ENCODE results near the gene LDB3. TPM values are rescaled to one million over a fixed set of nuclear protein-coding genes. Genes with fewer than 3 reads are reported as not detected.

The LDB3 gene
- polyA plus RNA-seq, 1 donor (not counting 4 experiments of a cell fraction or from before 2014, with no cell fraction given) = 0.01 TPM

DNA sequence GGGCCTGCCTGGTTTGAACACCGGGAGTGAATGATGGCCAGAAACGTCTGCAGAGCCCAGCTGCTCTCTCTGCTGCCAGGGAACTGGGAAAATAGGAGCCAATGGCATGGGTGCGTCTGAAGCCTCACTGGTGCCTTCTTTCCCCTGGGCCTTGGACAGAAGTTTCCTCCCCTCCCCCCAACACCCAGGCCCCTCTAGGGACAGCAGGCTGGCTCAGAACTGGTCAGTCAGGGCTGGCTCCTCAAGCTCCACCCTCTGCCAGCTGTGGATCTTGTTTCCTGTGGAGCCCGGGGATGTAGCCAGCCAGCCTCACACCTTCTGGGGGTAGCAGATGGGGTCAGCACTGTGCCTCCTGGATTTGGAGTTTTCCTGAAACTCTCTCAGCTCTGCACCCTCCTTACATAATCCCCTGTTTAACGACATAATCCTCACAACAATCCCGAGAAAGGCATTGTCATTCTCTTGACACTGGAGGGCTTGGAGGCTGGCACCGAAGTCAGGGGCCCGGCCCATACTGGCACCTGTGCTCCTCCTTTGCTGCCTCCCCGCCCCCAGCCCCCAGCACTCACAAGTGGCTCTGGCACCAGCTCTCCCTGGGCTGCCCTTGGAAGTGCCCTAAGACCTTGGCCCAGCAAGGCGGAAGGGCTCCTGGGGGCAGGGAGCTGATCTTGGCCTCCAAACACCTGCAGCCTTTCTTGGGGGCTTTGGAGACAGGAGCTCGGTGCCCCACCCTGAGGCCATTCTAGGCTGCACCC lies 5.7 kb downstream of the LDB3 start:
- H3K27ac ChIP-seq (ENCODE audit: control insufficient read depth, insufficient read depth, low read length) = no peak overlapping the region
- H3K4me2 ChIP-seq (ENCODE audit: control insufficient read depth, extremely low read depth, insufficient read depth, low read depth, low read length) = no peak overlapping the region
- no peaks in the 10 kb centered on the region for H3K36me3 ChIP-seq (ENCODE audit: control insufficient read depth in 2 of 2, extremely low read depth in 1 of 2, insufficient read depth in 2 of 2, low read length in 2 of 2)
- H3K27me3 ChIP-seq (ENCODE audit: control insufficient read depth, extremely low read depth, insufficient read depth, low read length) = peaks cover 11% of the 10 kb centered on the region
- no peaks in the 10 kb centered on the region for H3K9me3 ChIP-seq (ENCODE audit: control insufficient read depth, low read depth, low read length)
- H3K4me1 ChIP-seq (ENCODE audit: control insufficient read depth, extremely low read depth, insufficient read depth, low read length) = no peaks in the 10 kb centered on the region
- H3K9ac ChIP-seq (ENCODE audit: control insufficient read depth, extremely low read depth, insufficient read depth, low read length) = no peak overlapping the region
- no peaks in the 10 kb centered on the region for H4K20me1 ChIP-seq (ENCODE audit: control insufficient read depth, extremely low read depth, insufficient read depth, low read length)
- no peak overlapping the region for H2AFZ ChIP-seq (ENCODE audit: control insufficient read depth, low read length)
- TF ChIP-seq EZH2 (IDR thresholded peaks at IDR 0.05; ENCODE audit: low read length) = no peak
- TF ChIP-seq, protein P1, sequence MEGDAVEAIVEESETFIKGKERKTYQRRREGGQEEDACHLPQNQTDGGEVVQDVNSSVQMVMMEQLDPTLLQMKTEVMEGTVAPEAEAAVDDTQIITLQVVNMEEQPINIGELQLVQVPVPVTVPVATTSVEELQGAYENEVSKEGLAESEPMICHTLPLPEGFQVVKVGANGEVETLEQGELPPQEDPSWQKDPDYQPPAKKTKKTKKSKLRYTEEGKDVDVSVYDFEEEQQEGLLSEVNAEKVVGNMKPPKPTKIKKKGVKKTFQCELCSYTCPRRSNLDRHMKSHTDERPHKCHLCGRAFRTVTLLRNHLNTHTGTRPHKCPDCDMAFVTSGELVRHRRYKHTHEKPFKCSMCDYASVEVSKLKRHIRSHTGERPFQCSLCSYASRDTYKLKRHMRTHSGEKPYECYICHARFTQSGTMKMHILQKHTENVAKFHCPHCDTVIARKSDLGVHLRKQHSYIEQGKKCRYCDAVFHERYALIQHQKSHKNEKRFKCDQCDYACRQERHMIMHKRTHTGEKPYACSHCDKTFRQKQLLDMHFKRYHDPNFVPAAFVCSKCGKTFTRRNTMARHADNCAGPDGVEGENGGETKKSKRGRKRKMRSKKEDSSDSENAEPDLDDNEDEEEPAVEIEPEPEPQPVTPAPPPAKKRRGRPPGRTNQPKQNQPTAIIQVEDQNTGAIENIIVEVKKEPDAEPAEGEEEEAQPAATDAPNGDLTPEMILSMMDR (optimal IDR thresholded peaks at IDR 0.05 in 1 of 3, IDR thresholded peaks at IDR 0.05 in 1 of 3, conservative IDR thresholded peaks at IDR 0.05 in 1 of 3; ENCODE audit: extremely low read depth in 1 of 3, insufficient read depth in 2 of 3, low read length in 3 of 3) = no peak
- no peaks in the 10 kb centered on the region for H3K79me2 ChIP-seq (ENCODE audit: control insufficient read depth, insufficient read depth, low read length)
- DNase-seq (ENCODE audit: low read depth, low spot score) (no peak), FAIRE-seq (no peak)
- dilution Hi-C loops (cut with MboI; ENCODE audit: extremely low pct_ligation_motif_present, low sequenced_read_pairs) = no loop called here
- no peak overlapping the region for H3K4me3 ChIP-seq (ENCODE audit: control insufficient read depth in 2 of 3, extremely low read depth in 1 of 3, insufficient read depth in 2 of 3, low read depth in 1 of 3, low read length in 3 of 3)
- H3K9me1 ChIP-seq (ENCODE audit: control insufficient read depth, extremely low read depth, insufficient read depth, low read length) = no peaks in the 10 kb centered on the region

DNA sequence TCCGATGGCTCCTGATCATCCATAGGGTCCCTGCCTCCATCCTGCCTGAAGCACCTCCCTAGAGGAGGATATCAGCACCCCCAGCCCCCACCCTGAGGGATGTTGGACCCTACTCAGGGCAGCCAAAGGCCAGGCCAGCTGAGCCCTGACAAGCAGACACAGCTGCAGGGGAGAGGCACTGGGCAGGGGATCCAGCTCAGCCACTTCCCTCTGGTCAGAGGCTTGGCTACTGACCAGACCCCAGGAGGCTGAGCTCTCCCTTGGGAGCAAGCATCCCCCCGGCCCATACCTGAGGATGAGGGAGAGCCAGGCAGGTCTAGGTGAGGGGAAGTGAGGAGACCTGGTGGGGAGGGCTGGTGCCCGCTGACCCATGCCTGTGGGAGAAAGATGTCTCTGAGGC lies 6.6 kb downstream of the LDB3 start:
- no peaks in the 10 kb centered on the region for H3K9me1 ChIP-seq (ENCODE audit: control insufficient read depth, extremely low read depth, insufficient read depth, low read length)
- H3K4me3 ChIP-seq (ENCODE audit: control insufficient read depth in 2 of 3, extremely low read depth in 1 of 3, insufficient read depth in 2 of 3, low read depth in 1 of 3, low read length in 3 of 3) = no peak overlapping the region
- dilution Hi-C loops (cut with MboI; ENCODE audit: extremely low pct_ligation_motif_present, low sequenced_read_pairs) = no loop called here
- no peak overlapping the region for H2AFZ ChIP-seq (ENCODE audit: control insufficient read depth, low read length)
- no peak for FAIRE-seq
- H3K27me3 ChIP-seq (ENCODE audit: control insufficient read depth, extremely low read depth, insufficient read depth, low read length) = peaks cover 11% of the 10 kb centered on the region
- H3K79me2 ChIP-seq (ENCODE audit: control insufficient read depth, insufficient read depth, low read length) = no peaks in the 10 kb centered on the region
- DNase-seq (ENCODE audit: low read depth, low spot score) = no peak
- H3K36me3 ChIP-seq (ENCODE audit: control insufficient read depth in 2 of 2, extremely low read depth in 1 of 2, insufficient read depth in 2 of 2, low read length in 2 of 2) = no peaks in the 10 kb centered on the region
- no peak overlapping the region for H3K4me2 ChIP-seq (ENCODE audit: control insufficient read depth, extremely low read depth, insufficient read depth, low read depth, low read length)
- no peaks in the 10 kb centered on the region for H3K9me3 ChIP-seq (ENCODE audit: control insufficient read depth, low read depth, low read length)
- H3K9ac ChIP-seq (ENCODE audit: control insufficient read depth, extremely low read depth, insufficient read depth, low read length) = no peak overlapping the region
- no peak overlapping the region for H3K27ac ChIP-seq (ENCODE audit: control insufficient read depth, insufficient read depth, low read length)
- no peaks in the 10 kb centered on the region for H3K4me1 ChIP-seq (ENCODE audit: control insufficient read depth, extremely low read depth, insufficient read depth, low read length)
- no peaks in the 10 kb centered on the region for H4K20me1 ChIP-seq (ENCODE audit: control insufficient read depth, extremely low read depth, insufficient read depth, low read length)
- no peak for TF ChIP-seq EZH2 (IDR thresholded peaks at IDR 0.05; ENCODE audit: low read length)
- TF ChIP-seq, protein P1 (optimal IDR thresholded peaks at IDR 0.05 in 1 of 3, IDR thresholded peaks at IDR 0.05 in 1 of 3, conservative IDR thresholded peaks at IDR 0.05 in 1 of 3; ENCODE audit: extremely low read depth in 1 of 3, insufficient read depth in 2 of 3, low read length in 3 of 3) = no peak

Measured in keratinocyte (primary cell).